ENCODE results near the gene FXR2.

FXR2 gene

GRCh38 chr17:7576432-7576937 is 38.2 kb downstream of the FXR2 start:
- TF ChIP-seq, protein P1, sequence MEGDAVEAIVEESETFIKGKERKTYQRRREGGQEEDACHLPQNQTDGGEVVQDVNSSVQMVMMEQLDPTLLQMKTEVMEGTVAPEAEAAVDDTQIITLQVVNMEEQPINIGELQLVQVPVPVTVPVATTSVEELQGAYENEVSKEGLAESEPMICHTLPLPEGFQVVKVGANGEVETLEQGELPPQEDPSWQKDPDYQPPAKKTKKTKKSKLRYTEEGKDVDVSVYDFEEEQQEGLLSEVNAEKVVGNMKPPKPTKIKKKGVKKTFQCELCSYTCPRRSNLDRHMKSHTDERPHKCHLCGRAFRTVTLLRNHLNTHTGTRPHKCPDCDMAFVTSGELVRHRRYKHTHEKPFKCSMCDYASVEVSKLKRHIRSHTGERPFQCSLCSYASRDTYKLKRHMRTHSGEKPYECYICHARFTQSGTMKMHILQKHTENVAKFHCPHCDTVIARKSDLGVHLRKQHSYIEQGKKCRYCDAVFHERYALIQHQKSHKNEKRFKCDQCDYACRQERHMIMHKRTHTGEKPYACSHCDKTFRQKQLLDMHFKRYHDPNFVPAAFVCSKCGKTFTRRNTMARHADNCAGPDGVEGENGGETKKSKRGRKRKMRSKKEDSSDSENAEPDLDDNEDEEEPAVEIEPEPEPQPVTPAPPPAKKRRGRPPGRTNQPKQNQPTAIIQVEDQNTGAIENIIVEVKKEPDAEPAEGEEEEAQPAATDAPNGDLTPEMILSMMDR (conservative IDR thresholded peaks at IDR 0.05; ENCODE audit: control insufficient read depth, insufficient read depth, low read depth, low read length): no peak
- no peak overlapping the region for H3K4me3 ChIP-seq (ENCODE audit: control insufficient read depth, low read depth, low read length)
- no peak for DNase-seq (ENCODE audit: low read depth)

DNA sequence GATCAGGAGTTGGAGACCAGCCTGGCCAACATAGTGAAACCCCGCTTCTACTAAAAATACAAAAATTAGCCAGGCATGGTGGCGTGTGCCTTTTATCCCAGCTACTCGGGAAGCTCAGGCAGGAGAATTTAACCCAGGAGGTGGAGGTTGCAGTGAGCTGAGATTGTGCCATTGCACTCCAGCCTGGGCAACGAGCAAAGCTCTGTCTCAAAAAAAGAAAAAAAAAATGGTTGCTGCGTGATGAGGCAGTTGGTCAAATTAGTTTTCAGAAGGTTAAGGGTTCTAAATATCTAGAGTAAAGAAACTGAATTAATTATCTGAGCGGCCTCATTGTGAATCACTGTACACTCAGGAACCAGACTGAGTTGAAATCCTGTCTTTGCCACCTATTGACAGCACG is 38.7 kb downstream of the FXR2 start:
- TF ChIP-seq, protein P1 (conservative IDR thresholded peaks at IDR 0.05; ENCODE audit: control insufficient read depth, insufficient read depth, low read depth, low read length): no peak
- H3K4me3 ChIP-seq (ENCODE audit: control insufficient read depth, low read depth, low read length): no peak overlapping the region
- no peak for DNase-seq (ENCODE audit: low read depth)

DNA sequence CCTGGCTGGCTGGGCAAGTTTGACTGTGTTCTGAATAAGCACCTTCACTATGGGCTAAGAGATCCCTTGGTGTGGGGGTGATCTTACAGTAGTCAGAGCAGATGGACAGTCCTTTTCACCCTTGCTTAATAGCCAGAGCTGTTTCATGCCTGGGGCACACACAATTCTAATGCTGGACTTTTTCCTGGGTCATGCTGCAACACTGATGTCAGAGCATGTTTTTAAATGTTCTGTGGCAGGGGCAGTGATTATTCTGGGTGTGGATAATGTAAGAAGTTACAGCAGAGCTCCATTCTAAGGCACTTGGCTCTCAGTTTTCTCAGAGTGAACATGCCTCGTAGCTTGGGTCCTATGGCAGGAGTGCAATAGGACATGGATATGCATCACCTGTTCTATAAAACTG is 39.2 kb downstream of the FXR2 start:
- TF ChIP-seq, protein P1 (conservative IDR thresholded peaks at IDR 0.05; ENCODE audit: control insufficient read depth, insufficient read depth, low read depth, low read length): no peak
- H3K4me3 ChIP-seq (ENCODE audit: control insufficient read depth, low read depth, low read length): peak overlapping the region; percentile 93
- DNase-seq (ENCODE audit: low read depth): no peak

DNA sequence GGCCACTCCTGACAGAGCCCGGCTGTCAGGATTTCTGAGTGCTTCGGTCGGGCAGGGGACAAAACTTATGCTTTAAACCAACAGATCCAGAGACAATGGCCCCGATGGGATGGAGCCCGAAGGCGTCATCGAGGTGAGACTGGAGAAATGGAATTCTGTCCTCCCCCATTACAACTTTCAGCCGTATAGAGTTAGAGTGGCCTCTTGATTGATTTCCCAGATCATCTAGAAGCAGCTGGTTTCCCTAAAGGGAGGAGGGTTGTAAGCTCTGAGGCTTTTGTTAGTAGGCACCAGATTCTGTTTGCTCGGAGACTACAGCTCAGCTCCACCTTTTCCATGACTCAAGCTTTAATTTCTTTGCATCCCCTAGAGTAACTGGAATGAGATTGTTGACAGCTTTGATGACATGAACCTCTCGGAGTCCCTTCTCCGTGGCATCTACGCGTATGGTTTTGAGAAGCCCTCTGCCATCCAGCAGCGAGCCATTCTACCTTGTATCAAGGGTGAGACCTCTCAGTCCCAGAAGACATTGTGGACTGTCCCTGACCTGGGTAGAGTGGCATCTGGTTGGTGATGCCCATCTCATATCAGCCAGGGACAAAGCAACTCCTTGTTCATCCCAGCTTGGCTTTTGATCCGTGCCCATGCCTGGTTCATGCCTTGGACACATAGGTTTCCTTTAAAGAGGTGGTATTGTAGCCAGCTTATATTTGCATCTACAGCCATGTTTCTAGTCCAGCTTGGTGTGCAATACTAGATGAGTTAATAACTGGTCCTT is 40.3 kb downstream of the FXR2 start:
- DNase-seq (ENCODE audit: low read depth): peak; percentile 31
- TF ChIP-seq, protein P1 (conservative IDR thresholded peaks at IDR 0.05; ENCODE audit: control insufficient read depth, insufficient read depth, low read depth, low read length): no peak
- H3K4me3 ChIP-seq (ENCODE audit: control insufficient read depth, low read depth, low read length): peak overlapping the region; percentile 93

DNA sequence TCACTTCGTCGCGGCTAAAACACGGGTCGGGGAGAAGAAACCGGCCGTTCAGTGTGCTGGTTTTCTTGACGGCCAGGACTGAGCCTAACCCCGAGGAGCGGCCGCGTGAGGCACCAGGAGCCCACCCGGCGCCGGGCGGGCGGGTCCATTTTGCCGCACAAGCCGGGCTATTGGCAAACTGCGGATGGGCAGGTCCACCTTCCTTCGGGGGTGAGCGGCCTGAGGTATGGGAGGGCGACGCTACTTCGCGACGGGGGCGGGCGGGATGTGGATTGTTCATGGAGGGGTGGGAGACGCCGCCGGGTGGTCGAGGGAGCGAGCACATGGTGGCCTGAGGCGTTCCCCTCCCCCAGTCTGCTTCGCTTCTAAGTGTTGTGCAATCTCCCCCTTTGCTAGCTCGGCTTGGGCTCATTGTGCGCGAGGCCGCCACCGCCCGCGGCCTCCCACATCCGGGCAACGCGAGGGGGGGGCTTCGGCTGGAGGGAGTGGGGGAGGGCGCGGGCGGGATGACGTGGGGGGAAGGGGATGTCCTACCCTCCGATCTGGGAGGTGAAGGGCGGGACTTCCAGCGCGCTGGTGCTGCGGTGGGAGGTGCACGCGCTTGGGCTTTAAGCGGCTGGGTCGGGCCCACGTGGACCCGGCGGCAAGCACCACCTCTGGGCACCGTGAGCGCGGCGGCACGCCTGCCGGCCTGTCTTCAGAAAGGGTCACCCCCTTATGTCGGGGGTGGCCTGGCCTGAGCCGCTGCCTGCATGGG is 41.2 kb downstream of the FXR2 start:
- TF ChIP-seq, protein P1 (conservative IDR thresholded peaks at IDR 0.05; ENCODE audit: control insufficient read depth, insufficient read depth, low read depth, low read length): no peak
- DNase-seq (ENCODE audit: low read depth): peak; percentile 90
- H3K4me3 ChIP-seq (ENCODE audit: control insufficient read depth, low read depth, low read length): peak overlapping the region; percentile 93

GRCh38 chr17:7572588-7573323 is 41.9 kb downstream of the FXR2 start:
- peak overlapping the region; percentile 93 for H3K4me3 ChIP-seq (ENCODE audit: control insufficient read depth, low read depth, low read length)
- TF ChIP-seq, protein P1 (conservative IDR thresholded peaks at IDR 0.05; ENCODE audit: control insufficient read depth, insufficient read depth, low read depth, low read length): no peak
- peak; percentile 99 for DNase-seq (ENCODE audit: low read depth)

All from fibroblast of mammary gland (primary cell).